Measurements from ENCODE around the gene IP6K3. TPM values are rescaled to one million over a fixed set of nuclear protein-coding genes. Genes with fewer than 3 reads are reported as not detected.
A peak's percentile ranks its signal among the peaks of the same experiment; 100 is the strongest.

The IP6K3 gene
- total RNA-seq, 1 experiment from 2014 or later, result not detected

GRCh38 chr6:33763483-33763882 is 16.8 kb upstream of the IP6K3 start:
- no peaks in the 10 kb centered on the region for H3K27me3 ChIP-seq (replicated peaks; ENCODE audit: insufficient read depth, low read depth, low read length, poor library complexity)
- DNase-seq (ENCODE audit: low spot score), result no peak
- no peak overlapping the region for H3K27ac ChIP-seq (ENCODE audit: low read depth, low read length, poor library complexity, severe bottlenecking)
- no peaks in the 10 kb centered on the region for H3K36me3 ChIP-seq (ENCODE audit: insufficient read depth, low read length, poor library complexity, severe bottlenecking)
- no TSS peak for BruUV-seq (replicated peaks)
- CTCF ChIA-PET, result no interaction called here
- no peak overlapping the region for H3K4me3 ChIP-seq (ENCODE audit: low read depth, low read length, poor library complexity, severe bottlenecking)
- intact Hi-C loops (cut with micrococcal nuclease; ENCODE audit: unreplicated experiment), result no loop called here
- H3K9me3 ChIP-seq (ENCODE audit: low read depth, low read length, poor library complexity, severe bottlenecking), result no peaks in the 10 kb centered on the region
- no peak for TF ChIP-seq EZH2 (IDR thresholded peaks at IDR 0.05; ENCODE audit: borderline replicate concordance, low read depth, low read length, poor library complexity, severe bottlenecking)
- no peak for TF ChIP-seq CTCF (conservative IDR thresholded peaks at IDR 0.05; ENCODE audit: low read depth, low read length)
- POLR2A ChIA-PET (ENCODE audit: low non-redundant PET), result no interaction called here
- H3K4me1 ChIP-seq (ENCODE audit: insufficient read depth, low read length, poor library complexity, severe bottlenecking), result peaks cover 7% of the 10 kb centered on the region

DNA sequence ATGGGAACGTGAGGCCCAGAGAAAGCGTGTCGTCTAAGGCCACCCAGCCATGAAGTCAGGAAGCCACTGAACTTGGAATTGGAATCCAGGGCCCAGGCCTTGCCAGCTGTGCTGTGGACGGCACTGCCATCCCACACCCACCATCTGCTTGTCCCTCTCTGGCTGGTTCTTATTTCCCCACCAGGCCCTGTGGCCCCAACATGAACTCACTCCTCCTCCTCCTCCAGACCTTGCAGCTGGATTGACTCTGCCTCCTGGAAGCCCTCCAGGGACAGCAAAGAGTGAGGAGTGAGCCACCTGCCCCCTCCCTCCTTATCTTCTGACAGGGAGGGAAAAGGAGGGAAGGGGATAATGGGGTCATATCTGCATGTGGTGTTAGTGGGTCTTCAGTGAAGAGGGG is 16.0 kb upstream of the IP6K3 start:
- intact Hi-C loops (cut with micrococcal nuclease; ENCODE audit: unreplicated experiment), result no loop called here
- no peaks in the 10 kb centered on the region for H3K36me3 ChIP-seq (ENCODE audit: insufficient read depth, low read length, poor library complexity, severe bottlenecking)
- no peak overlapping the region for H3K4me3 ChIP-seq (ENCODE audit: low read depth, low read length, poor library complexity, severe bottlenecking)
- peaks cover 4% of the 10 kb centered on the region for H3K4me1 ChIP-seq (ENCODE audit: insufficient read depth, low read length, poor library complexity, severe bottlenecking)
- H3K9me3 ChIP-seq (ENCODE audit: low read depth, low read length, poor library complexity, severe bottlenecking), result no peaks in the 10 kb centered on the region
- no TSS peak for BruUV-seq (replicated peaks)
- H3K27ac ChIP-seq (ENCODE audit: low read depth, low read length, poor library complexity, severe bottlenecking), result no peak overlapping the region
- CTCF ChIA-PET, result no interaction called here
- DNase-seq (ENCODE audit: low spot score), result no peak
- TF ChIP-seq CTCF (conservative IDR thresholded peaks at IDR 0.05; ENCODE audit: low read depth, low read length) (no peak), EZH2 (IDR thresholded peaks at IDR 0.05; ENCODE audit: borderline replicate concordance, low read depth, low read length, poor library complexity, severe bottlenecking) (no peak)
- H3K27me3 ChIP-seq (replicated peaks; ENCODE audit: insufficient read depth, low read depth, low read length, poor library complexity), result no peaks in the 10 kb centered on the region
- POLR2A ChIA-PET (ENCODE audit: low non-redundant PET), result no interaction called here

DNA sequence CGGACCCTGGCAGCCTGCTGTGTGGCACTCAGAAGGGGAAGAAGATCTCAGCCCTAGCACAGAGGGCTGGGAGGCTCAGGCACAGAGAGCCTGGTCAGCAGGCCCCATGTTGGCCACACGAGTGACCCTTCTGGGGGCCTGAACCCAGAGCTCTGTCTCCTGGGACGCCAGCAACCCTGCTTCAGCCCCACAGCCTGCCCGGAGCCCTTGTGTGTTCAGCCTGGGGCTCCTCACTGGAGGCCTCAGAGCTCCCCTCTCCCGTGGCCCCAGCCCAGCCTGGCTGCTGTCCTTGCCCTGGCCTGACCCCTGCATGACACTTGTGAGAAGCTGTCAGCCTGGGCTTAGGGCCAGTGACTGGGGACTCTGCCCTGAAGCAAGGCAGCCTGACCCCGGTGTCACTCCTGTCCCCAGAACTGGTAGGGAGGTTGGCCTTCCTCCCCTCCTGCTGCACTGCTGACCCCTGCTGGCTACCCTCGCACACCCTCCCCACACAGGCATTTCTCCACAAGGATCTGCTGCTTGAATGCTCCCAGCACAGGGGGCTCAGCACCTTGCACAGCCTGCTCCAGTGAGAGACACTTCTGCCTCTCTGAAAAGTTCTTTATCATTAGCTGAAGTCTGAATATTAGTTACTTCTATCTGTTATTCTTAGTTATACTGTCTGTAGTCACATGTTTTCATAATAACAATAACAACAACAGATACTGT is 15.4 kb upstream of the IP6K3 start:
- Histone ChIP-seq H3K4me1 (ENCODE audit: insufficient read depth, low read length, poor library complexity, severe bottlenecking) (peaks cover 4% of the 10 kb centered on the region), H3K27me3 (replicated peaks; ENCODE audit: insufficient read depth, low read depth, low read length, poor library complexity) (no peaks in the 10 kb centered on the region), H3K9me3 (ENCODE audit: low read depth, low read length, poor library complexity, severe bottlenecking) (no peaks in the 10 kb centered on the region), H3K27ac (ENCODE audit: low read depth, low read length, poor library complexity, severe bottlenecking) (peak overlapping the region; percentile 30), H3K36me3 (ENCODE audit: insufficient read depth, low read length, poor library complexity, severe bottlenecking) (no peaks in the 10 kb centered on the region), H3K4me3 (ENCODE audit: low read depth, low read length, poor library complexity, severe bottlenecking) (no peak overlapping the region)
- POLR2A ChIA-PET (ENCODE audit: low non-redundant PET), result no interaction called here
- peak; percentile 55 for TF ChIP-seq CTCF (conservative IDR thresholded peaks at IDR 0.05; ENCODE audit: low read depth, low read length)
- TF ChIP-seq EZH2 (IDR thresholded peaks at IDR 0.05; ENCODE audit: borderline replicate concordance, low read depth, low read length, poor library complexity, severe bottlenecking), result no peak
- CTCF ChIA-PET, result interaction anchor here (0.9 kb wide), 1 partner anchor 293 kb away, joined by 3 read pairs; no protein-coding TSS in a partner anchor
- DNase-seq (ENCODE audit: low spot score), result peak; percentile 35
- BruUV-seq (replicated peaks), result no TSS peak
- intact Hi-C loops (cut with micrococcal nuclease; ENCODE audit: unreplicated experiment), result no loop called here
